GM12878 (cell line): Measurements from ENCODE around the gene KPTN. TPM values are rescaled to one million over a fixed set of nuclear protein-coding genes. Genes with fewer than 3 reads are reported as not detected.

Experiments used
- ATAC-seq: fragments of 200-7000 bp; cut with Tn5 transposase; 3 replicates; pipeline ENCODE4 v1.9.1; 2020; ENCODE audit warnings: mild to moderate bottlenecking, moderate library complexity
- BruUV-seq: library from RNA; stranded (reverse); fragments of 400-500 nt; replicated peaks from 2 replicates; lab custom pipeline; 2021; lab: Mats Ljungman, UMichigan
- CTCF ChIA-PET: fragments of 300-600 bp; sonication (Branson Sonifier 250); formaldehyde crosslinking; extraction: SDS; loops from one replicate; lab custom pipeline; 2021; ENCODE audit warnings: inconsistent platforms; lab: Yijun Ruan, JAX
- POLR2A ChIA-PET: fragments of 350-600 bp; formaldehyde crosslinking; extraction: SDS; loops from one replicate; lab custom pipeline; 2021; ENCODE audit warnings: inconsistent platforms; lab: Charles Lee
- RAD21 ChIA-PET: fragments of 300-600 bp; sonication (Branson Sonifier 250); formaldehyde crosslinking; loops from one replicate; lab custom pipeline; 2023; ENCODE audit warnings: antibody characterized with exemption; ENCODE audit not compliant: unreplicated experiment; lab: Charles Lee
- SMC1A ChIA-PET: fragments of 300-600 bp; sonication (Branson Sonifier 250); formaldehyde crosslinking; loops from one replicate; lab custom pipeline; 2023; ENCODE audit not compliant: unreplicated experiment, uncharacterized antibody; lab: Charles Lee
- DNase-seq: peaks from one replicate; pipeline ENCODE4 v3.0.0-alpha.2; 2011; ENCODE audit warnings: low read depth, low spot score
- FAIRE-seq: peaks from 3 replicates; lab custom pipeline; 2011; peaks lifted over from hg19 to GRCh38; lab: Jason Lieb, UNC
- H2AFZ ChIP-seq: 2 replicates; pipeline ENCODE4 v1.6.0; 2011; ENCODE audit warnings: low read depth, low read length, control low read depth; ENCODE audit not compliant: control insufficient read depth
- H3K27ac ChIP-seq: 2 replicates; pipeline ENCODE4 v1.5.1; 2011; ENCODE audit warnings: control low read depth; ENCODE audit not compliant: control insufficient read depth, insufficient read depth
- H3K27me3 ChIP-seq, 2 experiments: replicated peaks in 1 of 2; 2 replicates each; pipeline versions ENCODE4 v1.6.0 to v1.6.1; 2011; ENCODE audit warnings: low read length in 1 of 2; ENCODE audit not compliant: control insufficient read depth in 2 of 2, insufficient read depth in 2 of 2
- H3K36me3 ChIP-seq, 2 experiments: 2 replicates each; pipeline ENCODE4 v1.5.1; 2011; ENCODE audit warnings: low read length in 1 of 2; ENCODE audit not compliant: control insufficient read depth in 2 of 2, insufficient read depth in 2 of 2
- H3K4me1 ChIP-seq: 2 replicates; pipeline ENCODE4 v1.6.1; 2011; ENCODE audit warnings: mild to moderate bottlenecking, low read length, moderate library complexity, mixed read lengths; ENCODE audit not compliant: control insufficient read depth, insufficient read depth
- H3K4me2 ChIP-seq: 2 replicates; pipeline ENCODE4 v1.6.0; 2011; ENCODE audit warnings: control low read depth; ENCODE audit not compliant: control insufficient read depth, insufficient read depth
- H3K4me3 ChIP-seq: fragments of 200-600 bp; sonication (generic); 2 replicates; pipeline ENCODE4 v1.5.1; 2016
- H3K79me2 ChIP-seq: 2 replicates; pipeline ENCODE4 v1.6.0; 2011; ENCODE audit warnings: low read length; ENCODE audit not compliant: control insufficient read depth, insufficient read depth
- H3K9ac ChIP-seq: 2 replicates; pipeline ENCODE4 v1.8.0; 2011; ENCODE audit warnings: low read length, control low read depth, mixed read lengths; ENCODE audit not compliant: control insufficient read depth, insufficient read depth
- H3K9me3 ChIP-seq: replicated peaks from 3 replicates; pipeline ENCODE4 v1.5.1; 2011; ENCODE audit warnings: mild to moderate bottlenecking, low read length; ENCODE audit not compliant: control insufficient read depth, insufficient read depth
- H4K20me1 ChIP-seq: 2 replicates; pipeline ENCODE4 v1.6.0; 2011; ENCODE audit not compliant: control insufficient read depth, insufficient read depth
- BACH1 ChIP-seq: fragments of 450-650 bp; IDR thresholded peaks from 2 replicates; pipeline ENCODE4 v1.6.1; 2017; ENCODE audit warnings: mild to moderate bottlenecking, borderline replicate concordance
- CBX5 ChIP-seq: sonication (generic); IDR thresholded peaks from 2 replicates; pipeline ENCODE4 v1.6.1; 2016; ENCODE audit warnings: low read depth, moderate library complexity, mild to moderate bottlenecking, inconsistent platforms
- CREB1 ChIP-seq: IDR thresholded peaks from 2 replicates; pipeline ENCODE4 v1.6.1; 2012; ENCODE audit warnings: low read depth, mild to moderate bottlenecking, inconsistent platforms
- DPF2 ChIP-seq: fragments of 450-650 bp; IDR thresholded peaks from 2 replicates; pipeline ENCODE4 v1.6.1; 2017; ENCODE audit warnings: mild to moderate bottlenecking
- E2F8 ChIP-seq: fragments of 450-650 bp; IDR thresholded peaks from 2 replicates; pipeline ENCODE4 v1.6.1; 2018; ENCODE audit warnings: mild to moderate bottlenecking, low read depth, moderate library complexity; ENCODE audit not compliant: partially characterized antibody
- IRF5 ChIP-seq: fragments of 450-650 bp; IDR thresholded peaks from 2 replicates; pipeline ENCODE4 v1.6.1; 2017; ENCODE audit warnings: borderline replicate concordance
- ZNF24 ChIP-seq: fragments of 450-650 bp; IDR thresholded peaks from 2 replicates; pipeline ENCODE4 v1.6.1; 2017; ENCODE audit warnings: antibody characterized with exemption, mild to moderate bottlenecking
- WGBS: methylation state at CpG from one replicate; pipeline ENCODE4 v1.1.6; 2016; ENCODE audit warnings: low lambda C conversion rate; ENCODE audit not compliant: insufficient replicate concordance, insufficient coverage; ENCODE audit errors: missing lambda C conversion rate; 5-methylcytosine and 5-hydroxymethylcytosine counted together
- in situ Hi-C: fragments of 300-500 bp; cut with MboI; formaldehyde crosslinking; loops from 9 replicates; pipeline ENCODE4 v1.14.3; 2018; ENCODE audit warnings: mixed read lengths
- intact Hi-C: fragments of 100-400 bp; cut with micrococcal nuclease; formaldehyde crosslinking; loops from one replicate; pipeline ENCODE4 v1.14.2; 2022; ENCODE audit not compliant: unreplicated experiment
- polyA plus RNA-seq, 11 experiments: library from polyadenylated mRNA; depleted of rRNA in 4 of 11; unstranded in 6 of 11; stranded (reverse) in 5 of 11; fragments of >200 nt; fragmentation: Nextera tagmentation in 4 of 11; fragmentation: Illumina TruSeq in 1 of 11; extraction: Ambion mirVana in 4 of 11; extraction: Trizol in 1 of 11; gene quantifications; 1 replicate in 1 of 11; 2 replicates in 10 of 11; pipeline versions ENCODE4 v1.2.1 to v1.2.3, GENCODE V29; 2011 to 2016; ENCODE audit warnings: inconsistent platforms in 2 of 11, missing spikeins in 2 of 11, low read depth in 1 of 11
- total RNA-seq, 4 experiments: library from RNA; depleted of rRNA in 3 of 4; stranded (reverse); fragments of >200 nt in 3 of 4; fragmentation: Illumina TruSeq in 1 of 4; extraction: Trizol in 1 of 4; gene quantifications; 2 replicates each; pipeline versions ENCODE4 v1.2.1 to v1.2.3, GENCODE V29; 2013 to 2021
- TF ChIP-seq, protein P1 (sequence below): fragments of 450-650 bp; IDR thresholded peaks from 2 replicates; pipeline ENCODE4 v1.6.1; 2017; ENCODE audit warnings: antibody characterized with exemption, mild to moderate bottlenecking, moderate library complexity
- TF ChIP-seq, protein P2 (sequence below): IDR thresholded peaks from 2 replicates; pipeline ENCODE4 v1.6.1; 2012; ENCODE audit warnings: low read length, inconsistent platforms
- TF ChIP-seq, protein P3 (sequence below): fragments of 450-650 bp; IDR thresholded peaks from 2 replicates; pipeline ENCODE4 v1.6.1; 2016; ENCODE audit warnings: mild to moderate bottlenecking, moderate library complexity, borderline replicate concordance

Gene KPTN
- total and polyA plus RNA-seq, 10 of the 15 experiments (the other 5 are each of a cell fraction or from before 2014, with no cell fraction given) = 0.60 to 10.1 (median 6.0) TPM

DNA sequence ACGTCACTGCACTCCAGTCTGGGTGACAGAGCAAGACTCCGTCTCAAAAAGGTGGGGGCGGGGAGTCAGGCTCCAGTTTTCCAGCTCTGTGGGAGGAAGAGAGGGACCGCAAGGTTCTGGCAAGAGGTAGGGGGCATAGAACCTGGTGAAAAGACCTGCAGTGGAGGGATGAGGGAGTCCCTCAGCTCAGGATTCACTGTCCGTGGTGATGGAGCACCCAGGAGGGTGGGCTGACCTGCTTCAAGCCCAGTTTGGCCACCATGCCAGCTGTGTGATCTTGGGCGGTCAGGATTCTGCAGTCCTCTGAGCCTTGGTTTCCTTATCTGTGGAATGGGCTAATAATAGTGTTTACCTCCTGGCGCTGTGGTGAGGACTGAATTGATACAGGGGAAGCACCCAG, 33.5 kb downstream of the KPTN start:
- no peak for ATAC-seq
- RAD21 ChIA-PET = no interaction called here
- no peak overlapping the region for H3K27ac ChIP-seq
- H4K20me1 ChIP-seq = no peaks in the 10 kb centered on the region
- DNase-seq = no peak
- H3K4me2 ChIP-seq = no peak overlapping the region
- no peaks in the 10 kb centered on the region for H3K36me3 ChIP-seq
- H3K4me1 ChIP-seq = peaks cover 9% of the 10 kb centered on the region
- H2AFZ ChIP-seq = no peak overlapping the region
- H3K9me3 ChIP-seq = no peaks in the 10 kb centered on the region; the same call in 2 of the 3 replicates
- intact Hi-C loops = no loop called here
- peaks cover 0 to 1% of the 10 kb centered on the region in 2 experiments; a peak in 1 of 4 replicates for H3K27me3 ChIP-seq
- no peaks in the 10 kb centered on the region for H3K79me2 ChIP-seq
- H3K4me3 ChIP-seq = no peak overlapping the region
- WGBS = 66% methylated on average over 7 of the region's 7 CpGs
- no peak overlapping the region for H3K9ac ChIP-seq
- BruUV-seq = no TSS peak
- POLR2A ChIA-PET = no interaction called here
- SMC1A ChIA-PET = no interaction called here
- in situ Hi-C loops = no loop called here
- CTCF ChIA-PET = interaction anchor here (1.1 kb wide), 1 partner anchor 90 kb away, joined by 3 read pairs; no protein-coding TSS in a partner anchor
- TF ChIP-seq E2F8 (no peak), DPF2 (no peak), IRF5 (no peak), CREB1 (no peak), BACH1 (no peak), ZNF24 (no peak), CBX5 (no peak)
- TF ChIP-seq, protein P1, sequence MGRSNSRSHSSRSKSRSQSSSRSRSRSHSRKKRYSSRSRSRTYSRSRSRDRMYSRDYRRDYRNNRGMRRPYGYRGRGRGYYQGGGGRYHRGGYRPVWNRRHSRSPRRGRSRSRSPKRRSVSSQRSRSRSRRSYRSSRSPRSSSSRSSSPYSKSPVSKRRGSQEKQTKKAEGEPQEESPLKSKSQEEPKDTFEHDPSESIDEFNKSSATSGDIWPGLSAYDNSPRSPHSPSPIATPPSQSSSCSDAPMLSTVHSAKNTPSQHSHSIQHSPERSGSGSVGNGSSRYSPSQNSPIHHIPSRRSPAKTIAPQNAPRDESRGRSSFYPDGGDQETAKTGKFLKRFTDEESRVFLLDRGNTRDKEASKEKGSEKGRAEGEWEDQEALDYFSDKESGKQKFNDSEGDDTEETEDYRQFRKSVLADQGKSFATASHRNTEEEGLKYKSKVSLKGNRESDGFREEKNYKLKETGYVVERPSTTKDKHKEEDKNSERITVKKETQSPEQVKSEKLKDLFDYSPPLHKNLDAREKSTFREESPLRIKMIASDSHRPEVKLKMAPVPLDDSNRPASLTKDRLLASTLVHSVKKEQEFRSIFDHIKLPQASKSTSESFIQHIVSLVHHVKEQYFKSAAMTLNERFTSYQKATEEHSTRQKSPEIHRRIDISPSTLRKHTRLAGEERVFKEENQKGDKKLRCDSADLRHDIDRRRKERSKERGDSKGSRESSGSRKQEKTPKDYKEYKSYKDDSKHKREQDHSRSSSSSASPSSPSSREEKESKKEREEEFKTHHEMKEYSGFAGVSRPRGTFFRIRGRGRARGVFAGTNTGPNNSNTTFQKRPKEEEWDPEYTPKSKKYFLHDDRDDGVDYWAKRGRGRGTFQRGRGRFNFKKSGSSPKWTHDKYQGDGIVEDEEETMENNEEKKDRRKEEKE = no peak
- TF ChIP-seq, protein P2, sequence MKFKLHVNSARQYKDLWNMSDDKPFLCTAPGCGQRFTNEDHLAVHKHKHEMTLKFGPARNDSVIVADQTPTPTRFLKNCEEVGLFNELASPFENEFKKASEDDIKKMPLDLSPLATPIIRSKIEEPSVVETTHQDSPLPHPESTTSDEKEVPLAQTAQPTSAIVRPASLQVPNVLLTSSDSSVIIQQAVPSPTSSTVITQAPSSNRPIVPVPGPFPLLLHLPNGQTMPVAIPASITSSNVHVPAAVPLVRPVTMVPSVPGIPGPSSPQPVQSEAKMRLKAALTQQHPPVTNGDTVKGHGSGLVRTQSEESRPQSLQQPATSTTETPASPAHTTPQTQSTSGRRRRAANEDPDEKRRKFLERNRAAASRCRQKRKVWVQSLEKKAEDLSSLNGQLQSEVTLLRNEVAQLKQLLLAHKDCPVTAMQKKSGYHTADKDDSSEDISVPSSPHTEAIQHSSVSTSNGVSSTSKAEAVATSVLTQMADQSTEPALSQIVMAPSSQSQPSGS = no peak
- TF ChIP-seq, protein P3, sequence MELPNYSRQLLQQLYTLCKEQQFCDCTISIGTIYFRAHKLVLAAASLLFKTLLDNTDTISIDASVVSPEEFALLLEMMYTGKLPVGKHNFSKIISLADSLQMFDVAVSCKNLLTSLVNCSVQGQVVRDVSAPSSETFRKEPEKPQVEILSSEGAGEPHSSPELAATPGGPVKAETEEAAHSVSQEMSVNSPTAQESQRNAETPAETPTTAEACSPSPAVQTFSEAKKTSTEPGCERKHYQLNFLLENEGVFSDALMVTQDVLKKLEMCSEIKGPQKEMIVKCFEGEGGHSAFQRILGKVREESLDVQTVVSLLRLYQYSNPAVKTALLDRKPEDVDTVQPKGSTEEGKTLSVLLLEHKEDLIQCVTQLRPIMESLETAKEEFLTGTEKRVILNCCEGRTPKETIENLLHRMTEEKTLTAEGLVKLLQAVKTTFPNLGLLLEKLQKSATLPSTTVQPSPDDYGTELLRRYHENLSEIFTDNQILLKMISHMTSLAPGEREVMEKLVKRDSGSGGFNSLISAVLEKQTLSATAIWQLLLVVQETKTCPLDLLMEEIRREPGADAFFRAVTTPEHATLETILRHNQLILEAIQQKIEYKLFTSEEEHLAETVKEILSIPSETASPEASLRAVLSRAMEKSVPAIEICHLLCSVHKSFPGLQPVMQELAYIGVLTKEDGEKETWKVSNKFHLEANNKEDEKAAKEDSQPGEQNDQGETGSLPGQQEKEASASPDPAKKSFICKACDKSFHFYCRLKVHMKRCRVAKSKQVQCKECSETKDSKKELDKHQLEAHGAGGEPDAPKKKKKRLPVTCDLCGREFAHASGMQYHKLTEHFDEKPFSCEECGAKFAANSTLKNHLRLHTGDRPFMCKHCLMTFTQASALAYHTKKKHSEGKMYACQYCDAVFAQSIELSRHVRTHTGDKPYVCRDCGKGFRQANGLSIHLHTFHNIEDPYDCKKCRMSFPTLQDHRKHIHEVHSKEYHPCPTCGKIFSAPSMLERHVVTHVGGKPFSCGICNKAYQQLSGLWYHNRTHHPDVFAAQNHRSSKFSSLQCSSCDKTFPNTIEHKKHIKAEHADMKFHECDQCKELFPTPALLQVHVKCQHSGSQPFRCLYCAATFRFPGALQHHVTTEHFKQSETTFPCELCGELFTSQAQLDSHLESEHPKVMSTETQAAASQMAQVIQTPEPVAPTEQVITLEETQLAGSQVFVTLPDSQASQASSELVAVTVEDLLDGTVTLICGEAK = no peak
- no peak for FAIRE-seq
